ENCODE results near the gene SH3PXD2B.

The SH3PXD2B gene

GRCh38 chr5:172426086-172426485 lies 28.2 kb downstream of the SH3PXD2B start:
- DNase-seq (ENCODE audit: low read depth): no peak
- no peak overlapping the region for H3K4me3 ChIP-seq (replicated peaks; ENCODE audit: low read depth, low read length)
- no peak for TF ChIP-seq CTCF (IDR thresholded peaks at IDR 0.05; ENCODE audit: low read length, missing control alignments)

- DNase-seq (ENCODE audit: low read depth): no peak
- no peak overlapping the region for H3K4me3 ChIP-seq (replicated peaks; ENCODE audit: low read depth, low read length)
- no peak for TF ChIP-seq CTCF (IDR thresholded peaks at IDR 0.05; ENCODE audit: low read length, missing control alignments)
These were observed 28.9 kb downstream of the SH3PXD2B start for GRCh38 chr5:172425402-172425801.

GRCh38 chr5:172424808-172425207 lies 29.5 kb downstream of the SH3PXD2B start:
- no peak overlapping the region for H3K4me3 ChIP-seq (replicated peaks; ENCODE audit: low read depth, low read length)
- DNase-seq (ENCODE audit: low read depth): no peak
- no peak for TF ChIP-seq CTCF (IDR thresholded peaks at IDR 0.05; ENCODE audit: low read length, missing control alignments)

GRCh38 chr5:172424111-172424490 lies 30.2 kb downstream of the SH3PXD2B start:
- DNase-seq (ENCODE audit: low read depth): no peak
- H3K4me3 ChIP-seq (replicated peaks; ENCODE audit: low read depth, low read length): no peak overlapping the region
- TF ChIP-seq CTCF (IDR thresholded peaks at IDR 0.05; ENCODE audit: low read length, missing control alignments): no peak

GRCh38 chr5:172423379-172424110 lies 30.8 kb downstream of the SH3PXD2B start:
- no peak overlapping the region for H3K4me3 ChIP-seq (replicated peaks; ENCODE audit: low read depth, low read length)
- no peak for TF ChIP-seq CTCF (IDR thresholded peaks at IDR 0.05; ENCODE audit: low read length, missing control alignments)
- no peak for DNase-seq (ENCODE audit: low read depth)

GRCh38 chr5:172422255-172422654 lies 32.1 kb downstream of the SH3PXD2B start:
- no peak for TF ChIP-seq CTCF (IDR thresholded peaks at IDR 0.05; ENCODE audit: low read length, missing control alignments)
- DNase-seq (ENCODE audit: low read depth): no peak
- no peak overlapping the region for H3K4me3 ChIP-seq (replicated peaks; ENCODE audit: low read depth, low read length)

GRCh38 chr5:172421020-172421419 lies 33.3 kb downstream of the SH3PXD2B start:
- H3K4me3 ChIP-seq (replicated peaks; ENCODE audit: low read depth, low read length): no peak overlapping the region
- no peak for TF ChIP-seq CTCF (IDR thresholded peaks at IDR 0.05; ENCODE audit: low read length, missing control alignments)
- DNase-seq (ENCODE audit: low read depth): no peak
